Upper lobe of left lung (tissue), 6 donors: Measurements from ENCODE around the gene ZSCAN18. TPM values are rescaled to one million over a fixed set of nuclear protein-coding genes. Genes with fewer than 3 reads are reported as not detected.
A peak's percentile ranks its signal among the peaks of the same experiment; 100 is the strongest.

ENCODE experiments used
- ATAC-seq, 2 donors: fragments of 200-7000 bp; cut with Tn5 transposase; one replicate each; pipeline ENCODE4 v1.9.1; 2022; ENCODE audit warnings: mild to moderate bottlenecking in 2 of 2, moderate library complexity in 2 of 2; ENCODE audit not compliant: low FRiP score in 2 of 2
- DNase-seq, 2 donors: peaks; one replicate each; pipeline ENCODE4 v3.0.0-alpha.2; 2019 to 2020
- H3K27ac ChIP-seq, 4 donors: fragments of 200-600 bp; sonication (generic); one replicate each; pipeline ENCODE4 v1.5.1; 2016 to 2019
- H3K27me3 ChIP-seq, 4 donors: fragments of 200-600 bp; sonication (generic); one replicate each; pipeline ENCODE4 v1.5.1; 2017 to 2019
- H3K36me3 ChIP-seq, 4 donors: fragments of 200-600 bp; sonication (generic); one replicate each; pipeline ENCODE4 v1.5.1; 2016 to 2019
- H3K4me1 ChIP-seq, 4 donors: fragments of 200-600 bp; sonication (generic); one replicate each; pipeline ENCODE4 v1.5.1; 2018 to 2019
- H3K4me3 ChIP-seq, 4 donors: fragments of 200-600 bp; sonication (generic); one replicate each; pipeline ENCODE4 v1.5.1; 2017 to 2019; ENCODE audit warnings: mild to moderate bottlenecking in 2 of 4, moderate library complexity in 1 of 4
- H3K9me3 ChIP-seq, 4 donors: fragments of 200-600 bp; sonication (generic); one replicate each; pipeline ENCODE4 v1.5.1; 2018 to 2019
- CTCF ChIP-seq, 6 experiments: fragments of 450-650 bp in 4 of 6; fragments of 200-600 bp in 2 of 6; sonication (generic) in 2 of 6; IDR thresholded peaks; one replicate each; pipeline ENCODE4 v1.5.1; 2016 to 2019; ENCODE audit warnings: antibody characterized with exemption in 6 of 6
- EP300 ChIP-seq, 4 donors: sonication (generic); formaldehyde crosslinking; IDR thresholded peaks; one replicate each; pipeline ENCODE4 v1.5.1; 2017; ENCODE audit warnings: antibody characterized with exemption in 4 of 4, control low read depth in 2 of 4
- POLR2A ChIP-seq, 4 donors: fragments of 450-650 bp; IDR thresholded peaks; one replicate each; pipeline ENCODE4 v1.5.1; 2016 to 2017; ENCODE audit warnings: antibody characterized with exemption in 4 of 4, mild to moderate bottlenecking in 2 of 4
- POLR2AphosphoS5 ChIP-seq, 2 donors: sonication (generic); formaldehyde crosslinking; IDR thresholded peaks; one replicate each; pipeline ENCODE4 v1.5.1; 2017; ENCODE audit warnings: antibody characterized with exemption in 2 of 2
- WGBS, 2 donors: methylation state at CpG; one replicate each; pipeline ENCODE4 v1.1.5; 2017 to 2018; 5-methylcytosine and 5-hydroxymethylcytosine counted together
- total RNA-seq, 6 donors: library from RNA; depleted of rRNA in 4 of 6; stranded (reverse); fragments of >200 nt in 4 of 6; gene quantifications; one replicate each; pipeline versions ENCODE4 v1.1.0 to v1.2.1, GENCODE V29; 2016 to 2021
- donor health status: DM: no; HTN: no; CAD: no; lungs with moderate emphysema.
- donor health status: DM: no; HTN: yes; CAD: no; lungs with severe emphysema.

ZSCAN18 gene
- total RNA-seq, 6 donors from 2014 or later = 30.6 to 116 (median 74.1) TPM

GRCh38 chr19:58054901-58055874, 42.8 kb downstream of the ZSCAN18 start:
- Histone ChIP-seq H3K4me1 (peaks cover 0 to 6% (median 3%) of the 10 kb centered on the region in 4 donors), H3K36me3 (no peaks in the 10 kb centered on the region), H3K27ac (peak overlapping the region; percentile 43 to 78 (median 64)), H3K4me3 (peak overlapping the region; percentile 7 to 45 (median 34)), H3K9me3 (peaks cover 6 to 71% (median 32%) of the 10 kb centered on the region in 4 donors), H3K27me3 (no peaks in the 10 kb centered on the region)
- DNase-seq (no peak), ATAC-seq (no peak)
- WGBS, 2 donors = 40 to 43% methylated on average over 36 to 37 of the region's 37 CpGs
- TF ChIP-seq EP300 (IDR thresholded peaks at IDR 0.05) = no peak
- no peak for TF ChIP-seq POLR2AphosphoS5 (IDR thresholded peaks at IDR 0.05)
- TF ChIP-seq CTCF (IDR thresholded peaks at IDR 0.05) = no peak
- no peak for TF ChIP-seq POLR2A (IDR thresholded peaks at IDR 0.05)

GRCh38 chr19:58053480-58054156, 44.4 kb downstream of the ZSCAN18 start:
- Histone ChIP-seq H3K27me3 (no peaks in the 10 kb centered on the region), H3K9me3 (peaks cover 8 to 77% (median 30%) of the 10 kb centered on the region in 4 donors), H3K4me1 (peaks cover 0 to under 1% (median under 1%) of the 10 kb centered on the region in 4 donors), H3K27ac (no peak overlapping the region), H3K4me3 (no peak overlapping the region), H3K36me3 (no peaks in the 10 kb centered on the region)
- peak in 1 of 2 donors; percentile 71 for DNase-seq
- no peak for ATAC-seq
- WGBS, 2 donors = 88 to 96% methylated on average over 5 to 25 of the region's 30 CpGs
- TF ChIP-seq EP300 (IDR thresholded peaks at IDR 0.05) (no peak), CTCF (IDR thresholded peaks at IDR 0.05) (no peak), POLR2AphosphoS5 (IDR thresholded peaks at IDR 0.05) (no peak), POLR2A (IDR thresholded peaks at IDR 0.05) (no peak)

GRCh38 chr19:58052256-58052655, 45.8 kb downstream of the ZSCAN18 start:
- Histone ChIP-seq H3K27ac (no peak overlapping the region), H3K4me3 (no peak overlapping the region), H3K4me1 (no peaks in the 10 kb centered on the region), H3K9me3 (peaks cover 4 to 84% (median 40%) of the 10 kb centered on the region in 4 donors), H3K36me3 (no peaks in the 10 kb centered on the region), H3K27me3 (no peaks in the 10 kb centered on the region)
- 98% methylated on average over 16 of the region's 16 CpGs for WGBS, 2 donors
- DNase-seq (peak in 1 of 2 donors; percentile 62), ATAC-seq (no peak)
- TF ChIP-seq EP300 (IDR thresholded peaks at IDR 0.05) (no peak), CTCF (IDR thresholded peaks at IDR 0.05) (no peak), POLR2AphosphoS5 (IDR thresholded peaks at IDR 0.05) (no peak), POLR2A (IDR thresholded peaks at IDR 0.05) (no peak)

- Histone ChIP-seq H3K4me3 (no peak overlapping the region), H3K27ac (no peak overlapping the region), H3K4me1 (no peaks in the 10 kb centered on the region), H3K36me3 (no peaks in the 10 kb centered on the region), H3K9me3 (peaks cover 17 to 98% (median 71%) of the 10 kb centered on the region in 4 donors), H3K27me3 (no peaks in the 10 kb centered on the region)
- ATAC-seq (no peak), DNase-seq (no peak)
- 95 to 96% methylated on average over 5 to 10 of the region's 12 CpGs for WGBS, 2 donors
- TF ChIP-seq POLR2AphosphoS5 (IDR thresholded peaks at IDR 0.05) = no peak
- TF ChIP-seq CTCF (IDR thresholded peaks at IDR 0.05) = no peak
Observed at GRCh38 chr19:58047672-58048071, 50.4 kb downstream of the ZSCAN18 start.
